ENCODE data around the gene KAT7.

Gene KAT7

GRCh38 chr17:49873466-49873865 lies 85.0 kb downstream of the KAT7 start:
- H3K27ac ChIP-seq = no peak overlapping the region
- no peak overlapping the region for H3K9ac ChIP-seq
- no peaks in the 10 kb centered on the region for H4K20me1 ChIP-seq (ENCODE audit: insufficient read depth)
- no peaks in the 10 kb centered on the region for H3K4me1 ChIP-seq (ENCODE audit: low read depth, poor library complexity, severe bottlenecking)
- no peak overlapping the region for H2AFZ ChIP-seq (ENCODE audit: low read depth)
- H3K4me2 ChIP-seq = no peak overlapping the region
- H3K27me3 ChIP-seq (ENCODE audit: insufficient read depth, low read depth) = peaks cover 95% of the 10 kb centered on the region
- H3K79me2 ChIP-seq (ENCODE audit: insufficient read depth, low read depth) = no peaks in the 10 kb centered on the region
- TF ChIP-seq CTCF (conservative IDR thresholded peaks at IDR 0.05; ENCODE audit: low read depth, low read length) = no peak
- no peak overlapping the region for H3K4me3 ChIP-seq (IDR thresholded peaks at IDR 0.05; ENCODE audit: insufficient read depth, low read depth, low read length)
- no peaks in the 10 kb centered on the region for H3K36me3 ChIP-seq (ENCODE audit: insufficient read depth)

- no peak overlapping the region for H2AFZ ChIP-seq (ENCODE audit: low read depth)
- H3K4me1 ChIP-seq (ENCODE audit: low read depth, poor library complexity, severe bottlenecking) = no peaks in the 10 kb centered on the region
- no peaks in the 10 kb centered on the region for H3K36me3 ChIP-seq (ENCODE audit: insufficient read depth)
- no peaks in the 10 kb centered on the region for H4K20me1 ChIP-seq (ENCODE audit: insufficient read depth)
- H3K79me2 ChIP-seq (ENCODE audit: insufficient read depth, low read depth) = no peaks in the 10 kb centered on the region
- no peak overlapping the region for H3K4me2 ChIP-seq
- H3K4me3 ChIP-seq (IDR thresholded peaks at IDR 0.05; ENCODE audit: insufficient read depth, low read depth, low read length) = no peak overlapping the region
- no peak overlapping the region for H3K27ac ChIP-seq
- peaks cover 95% of the 10 kb centered on the region for H3K27me3 ChIP-seq (ENCODE audit: insufficient read depth, low read depth)
- no peak for TF ChIP-seq CTCF (conservative IDR thresholded peaks at IDR 0.05; ENCODE audit: low read depth, low read length)
- H3K9ac ChIP-seq = no peak overlapping the region
Measured at GRCh38 chr17:49873926-49874325, 85.4 kb downstream of the KAT7 start.

- Histone ChIP-seq H3K79me2 (ENCODE audit: insufficient read depth, low read depth) (no peaks in the 10 kb centered on the region), H3K27me3 (ENCODE audit: insufficient read depth, low read depth) (peaks cover 95% of the 10 kb centered on the region), H2AFZ (ENCODE audit: low read depth) (no peak overlapping the region), H4K20me1 (ENCODE audit: insufficient read depth) (no peaks in the 10 kb centered on the region), H3K4me2 (no peak overlapping the region), H3K27ac (no peak overlapping the region), H3K9ac (no peak overlapping the region), H3K4me1 (ENCODE audit: low read depth, poor library complexity, severe bottlenecking) (no peaks in the 10 kb centered on the region), H3K36me3 (ENCODE audit: insufficient read depth) (no peaks in the 10 kb centered on the region), H3K4me3 (IDR thresholded peaks at IDR 0.05; ENCODE audit: insufficient read depth, low read depth, low read length) (no peak overlapping the region)
- TF ChIP-seq CTCF (conservative IDR thresholded peaks at IDR 0.05; ENCODE audit: low read depth, low read length) = no peak
Measured at GRCh38 chr17:49874911-49875310, 86.4 kb downstream of the KAT7 start.

GRCh38 chr17:49875685-49876084 lies 87.2 kb downstream of the KAT7 start:
- Histone ChIP-seq H2AFZ (ENCODE audit: low read depth) (no peak overlapping the region), H3K4me1 (ENCODE audit: low read depth, poor library complexity, severe bottlenecking) (peaks cover 5% of the 10 kb centered on the region), H3K9ac (no peak overlapping the region)

More at GRCh38 chr17:49875685-49876084, 87.2 kb downstream of the KAT7 start:
- no peak for TF ChIP-seq CTCF (conservative IDR thresholded peaks at IDR 0.05; ENCODE audit: low read depth, low read length)
- Histone ChIP-seq H3K4me2 (no peak overlapping the region), H3K27ac (no peak overlapping the region), H3K4me3 (IDR thresholded peaks at IDR 0.05; ENCODE audit: insufficient read depth, low read depth, low read length) (no peak overlapping the region), H3K27me3 (ENCODE audit: insufficient read depth, low read depth) (peaks cover 92% of the 10 kb centered on the region), H3K36me3 (ENCODE audit: insufficient read depth) (no peaks in the 10 kb centered on the region), H4K20me1 (ENCODE audit: insufficient read depth) (no peaks in the 10 kb centered on the region), H3K79me2 (ENCODE audit: insufficient read depth, low read depth) (no peaks in the 10 kb centered on the region)
